GM19238 (cell line): ENCODE data around the gene EVA1B.

Source experiments
- DNase-seq: peaks from one replicate; pipeline ENCODE4 v3.0.0; 2011; ENCODE audit warnings: low spot score; ENCODE audit not compliant: insufficient read length

The EVA1B gene

GRCh38 chr1:36320767-36321118 is 2.7 kb downstream of the EVA1B start:
- no peak for DNase-seq

- no peak for DNase-seq
These were observed 3.1 kb downstream of the EVA1B start for GRCh38 chr1:36320291-36320761.

GRCh38 chr1:36309397-36309796 is 14.0 kb downstream of the EVA1B start:
- DNase-seq, result no peak

GRCh38 chr1:36307601-36308330 is 15.7 kb downstream of the EVA1B start:
- no peak for DNase-seq

GRCh38 chr1:36306902-36307456 is 16.5 kb downstream of the EVA1B start:
- peak; percentile 99 for DNase-seq

- peak; percentile 35 for DNase-seq
These were observed 17.1 kb downstream of the EVA1B start, which contains the start of gene SH3D21 for GRCh38 chr1:36306210-36306901. Gene SH3D21, plus strand, starts transcription at chr1:36306368. Its CDS starts 53 bp downstream, at chr1:36306421.

- no peak for DNase-seq
These were observed 17.6 kb downstream of the EVA1B start for GRCh38 chr1:36305915-36306209.

- DNase-seq, result no peak
These were observed 18.2 kb downstream of the EVA1B start for GRCh38 chr1:36304970-36305914.

- DNase-seq, result no peak
These were observed 18.9 kb downstream of the EVA1B start for GRCh38 chr1:36304521-36304920.

GRCh38 chr1:36303650-36304360 is 19.6 kb downstream of the EVA1B start:
- no peak for DNase-seq

- no peak for DNase-seq
These were observed 20.2 kb downstream of the EVA1B start for GRCh38 chr1:36303244-36303643.

GRCh38 chr1:36301220-36301619 is 22.2 kb downstream of the EVA1B start:
- no peak for DNase-seq

- no peak for DNase-seq
These were observed 22.9 kb downstream of the EVA1B start for GRCh38 chr1:36300526-36300925.

GRCh38 chr1:36298640-36299039 is 24.8 kb downstream of the EVA1B start:
- no peak for DNase-seq

GRCh38 chr1:36297062-36297461 is 26.4 kb downstream of the EVA1B start:
- DNase-seq, result no peak

GRCh38 chr1:36295390-36295789 is 28.1 kb downstream of the EVA1B start:
- no peak for DNase-seq

GRCh38 chr1:36287595-36287994 is 35.9 kb downstream of the EVA1B start:
- DNase-seq, result no peak

GRCh38 chr1:36286802-36287201 is 36.6 kb downstream of the EVA1B start:
- no peak for DNase-seq

- peak; percentile 44 for DNase-seq
These were observed 37.9 kb downstream of the EVA1B start for GRCh38 chr1:36285443-36286101.

GRCh38 chr1:36284517-36284916 is 38.9 kb downstream of the EVA1B start:
- no peak for DNase-seq
